ENCODE measurements around the gene ILK.
A peak's percentile ranks its signal among the peaks of the same experiment; 100 is the strongest.

The ILK gene

GRCh38 chr11:6603287-6604080 lies at the start of gene ILK, which contains the start of gene RRP8:
Gene ILK, plus strand, starts transcription at chr11:6603774. Its CDS starts 498 bp downstream, at chr11:6604272.
Gene RRP8, minus strand, starts transcription at chr11:6603616. Its CDS starts 114 bp downstream, at chr11:6603502.
- peak; percentile 84 for DNase-seq

GRCh38 chr11:6554828-6555706 lies 48.5 kb upstream of the ILK start:
- no peak for DNase-seq

GRCh38 chr11:6556139-6556949 lies 47.2 kb upstream of the ILK start:
- DNase-seq, result no peak

- DNase-seq, result no peak
Measured at GRCh38 chr11:6557063-6557462, 46.5 kb upstream of the ILK start.

GRCh38 chr11:6557761-6558674 lies 45.6 kb upstream of the ILK start:
- DNase-seq, result no peak

GRCh38 chr11:6559369-6559768 lies 44.2 kb upstream of the ILK start:
- DNase-seq, result no peak

GRCh38 chr11:6561288-6561687 lies 42.3 kb upstream of the ILK start:
- DNase-seq, result no peak

GRCh38 chr11:6563121-6563619 lies 40.4 kb upstream of the ILK start:
- DNase-seq, result no peak

GRCh38 chr11:6563667-6564066 lies 39.9 kb upstream of the ILK start:
- no peak for DNase-seq

- DNase-seq, result no peak
Measured at GRCh38 chr11:6565325-6565724, 38.2 kb upstream of the ILK start.

GRCh38 chr11:6565988-6566703 lies 37.4 kb upstream of the ILK start:
- DNase-seq, result no peak

- DNase-seq, result no peak
Measured at GRCh38 chr11:6566704-6567370, 36.7 kb upstream of the ILK start.

GRCh38 chr11:6567371-6567745 lies 36.2 kb upstream of the ILK start:
- DNase-seq, result no peak

GRCh38 chr11:6568191-6568918 lies 35.2 kb upstream of the ILK start:
- no peak for DNase-seq

GRCh38 chr11:6569706-6570105 lies 33.9 kb upstream of the ILK start:
- DNase-seq, result no peak

- DNase-seq, result no peak
Measured at GRCh38 chr11:6570691-6571427, 32.7 kb upstream of the ILK start.

GRCh38 chr11:6571434-6572008 lies 32.1 kb upstream of the ILK start:
- DNase-seq, result no peak

- DNase-seq, result no peak
Measured at GRCh38 chr11:6572215-6572614, 31.4 kb upstream of the ILK start.

Data from NCI-H345 (cell line).